Hypothalamus (tissue), 51 donors: Measurements from ENCODE around the gene CRYBG3.
A peak's percentile ranks its signal among the peaks of the same experiment; 100 is the strongest.

Source experiments
- DNase-seq, 51 donors: peaks; one replicate each; lab custom pipeline; 2025; lab: John Stamatoyannopoulos, UW

Gene CRYBG3

GRCh38 chr3:97821774-97822358 lies at the start of gene CRYBG3:
Gene CRYBG3 (plus strand): TSS chr3:97822011. CDS start chr3:97822207, 196 bp downstream.
- peak; percentile 9 to 90 (median 72) for DNase-seq

- no peak for DNase-seq
These were observed 48.9 kb upstream of the CRYBG3 start for GRCh38 chr3:97772926-97773325.

GRCh38 chr3:97778152-97778551 lies 43.7 kb upstream of the CRYBG3 start:
- no peak for DNase-seq

DNA sequence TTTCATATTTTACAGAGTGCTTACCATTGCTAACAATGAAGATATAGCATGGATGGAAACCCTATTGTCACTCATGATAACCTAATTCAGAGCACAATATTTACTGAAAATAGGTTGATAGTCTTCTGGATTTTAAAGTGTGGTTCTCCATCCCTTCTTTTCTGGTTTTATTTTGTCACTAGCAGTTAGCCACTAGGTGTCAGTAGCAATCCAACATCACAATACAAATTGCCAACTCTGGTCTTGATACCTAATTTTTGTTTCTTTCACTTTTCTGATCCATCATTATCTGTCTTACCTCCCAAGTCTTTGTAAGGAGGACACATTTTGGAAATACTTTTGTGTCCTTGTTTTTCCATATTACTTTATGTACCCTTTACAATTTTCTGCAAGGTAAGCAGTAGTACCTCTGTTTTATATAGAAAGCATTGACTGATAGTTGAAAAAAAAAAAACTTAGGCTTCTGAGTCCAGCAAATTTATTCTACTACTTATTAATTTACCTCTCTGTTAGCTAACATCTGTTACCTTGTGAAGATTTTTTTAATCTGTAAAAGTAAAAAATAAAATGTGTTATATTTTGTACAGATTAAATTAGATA lies 28.3 kb upstream of the CRYBG3 start:
- peak in 2 of 51 donors; percentile 6 to 33 for DNase-seq

DNA sequence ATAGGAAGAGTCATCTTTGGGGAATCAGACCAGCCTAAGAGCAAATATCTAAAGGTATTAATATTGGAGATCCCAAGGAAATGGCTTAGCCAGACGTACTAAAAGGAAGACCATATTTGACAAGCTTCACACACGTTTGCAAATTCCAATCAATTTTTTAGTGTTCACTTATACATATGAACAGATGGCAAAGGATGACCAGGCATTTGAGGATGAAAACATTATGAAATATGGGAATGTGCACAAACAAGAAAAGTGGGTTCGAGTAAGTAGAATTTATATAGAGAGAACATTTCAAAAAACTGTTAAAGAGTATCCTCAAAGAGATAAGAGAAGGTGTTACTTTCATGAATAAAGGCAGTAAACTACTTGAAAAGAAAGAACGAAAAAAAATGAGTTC lies 25.9 kb upstream of the CRYBG3 start:
- no peak for DNase-seq

DNA sequence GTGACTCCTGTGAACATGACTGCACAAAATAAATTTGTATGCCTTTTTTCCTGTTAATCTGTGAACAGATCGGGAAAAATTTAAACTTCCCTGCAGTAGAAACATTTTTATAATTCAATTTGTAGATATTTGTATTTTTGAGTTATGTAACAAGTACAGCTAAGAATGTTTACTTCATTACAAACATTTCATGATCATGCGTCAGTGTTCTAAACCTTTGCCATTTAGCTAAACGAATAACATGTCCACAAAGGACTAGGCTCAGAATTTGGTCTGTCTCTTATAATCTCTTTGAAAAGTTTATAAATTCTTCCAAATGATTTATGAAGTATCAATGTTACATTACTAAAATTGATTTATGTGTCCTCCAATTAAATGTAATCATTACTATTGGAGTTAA lies 17.3 kb upstream of the CRYBG3 start:
- DNase-seq, result no peak

GRCh38 chr3:97810779-97811390 lies 10.9 kb upstream of the CRYBG3 start:
- DNase-seq, result no peak

- DNase-seq, result no peak
These were observed 6.5 kb upstream of the CRYBG3 start for GRCh38 chr3:97815149-97815917.

- no peak for DNase-seq
These were observed 5.0 kb upstream of the CRYBG3 start for GRCh38 chr3:97816811-97817210.

GRCh38 chr3:97817965-97818364 lies 3.8 kb upstream of the CRYBG3 start:
- DNase-seq, result peak in 4 of 51 donors; percentile 2 to 12 (median 4)

DNA sequence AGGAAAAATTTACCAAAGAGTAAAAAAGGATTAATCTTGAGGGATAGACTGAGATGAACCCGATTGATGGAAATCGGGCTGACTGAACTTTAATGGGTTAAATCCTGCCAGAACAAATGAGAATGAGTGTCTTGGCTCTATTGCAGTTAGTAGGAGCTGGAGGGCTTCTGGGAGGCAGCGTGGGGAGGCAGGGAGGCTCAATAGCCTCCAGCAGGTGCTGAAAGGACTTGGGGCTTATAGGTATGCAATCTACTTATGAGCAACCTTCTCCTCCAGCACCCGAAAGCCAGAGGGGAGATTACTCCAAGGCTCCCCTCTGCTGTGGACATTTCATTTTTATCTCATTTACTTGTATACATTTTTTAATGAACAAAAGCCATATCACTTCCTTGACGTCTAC lies 1.0 kb upstream of the CRYBG3 start:
- no peak for DNase-seq

DNA sequence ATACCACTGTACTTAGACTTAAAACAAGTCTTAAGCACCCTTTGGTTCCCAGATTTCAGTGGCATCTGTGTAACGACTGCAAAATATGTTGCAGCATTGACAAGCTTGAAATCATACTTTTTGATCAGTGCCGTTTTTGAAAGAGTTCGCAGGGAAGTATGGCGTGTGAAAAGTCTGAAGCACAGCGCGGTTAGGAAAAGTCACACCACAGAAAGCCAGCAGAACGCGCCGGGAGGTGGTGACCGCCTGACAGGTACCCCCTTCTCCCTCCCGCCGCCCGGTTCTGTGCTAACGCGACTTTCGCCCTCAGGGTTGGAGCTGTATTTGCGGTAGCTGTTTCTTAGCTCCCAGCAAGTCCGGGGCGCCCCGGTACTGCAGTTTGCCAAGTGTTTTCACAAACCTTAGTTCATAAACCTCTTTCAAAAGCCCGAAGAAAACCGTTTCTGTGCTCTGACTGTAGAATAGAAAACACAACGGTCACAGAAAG lies 481 bp upstream of the CRYBG3 start:
- peak in 28 of 51 donors; percentile 19 to 78 (median 52) for DNase-seq

GRCh38 chr3:97822359-97822775 lies 556 bp downstream of the CRYBG3 start:
- peak in 39 of 51 donors; percentile 12 to 79 (median 47) for DNase-seq

DNA sequence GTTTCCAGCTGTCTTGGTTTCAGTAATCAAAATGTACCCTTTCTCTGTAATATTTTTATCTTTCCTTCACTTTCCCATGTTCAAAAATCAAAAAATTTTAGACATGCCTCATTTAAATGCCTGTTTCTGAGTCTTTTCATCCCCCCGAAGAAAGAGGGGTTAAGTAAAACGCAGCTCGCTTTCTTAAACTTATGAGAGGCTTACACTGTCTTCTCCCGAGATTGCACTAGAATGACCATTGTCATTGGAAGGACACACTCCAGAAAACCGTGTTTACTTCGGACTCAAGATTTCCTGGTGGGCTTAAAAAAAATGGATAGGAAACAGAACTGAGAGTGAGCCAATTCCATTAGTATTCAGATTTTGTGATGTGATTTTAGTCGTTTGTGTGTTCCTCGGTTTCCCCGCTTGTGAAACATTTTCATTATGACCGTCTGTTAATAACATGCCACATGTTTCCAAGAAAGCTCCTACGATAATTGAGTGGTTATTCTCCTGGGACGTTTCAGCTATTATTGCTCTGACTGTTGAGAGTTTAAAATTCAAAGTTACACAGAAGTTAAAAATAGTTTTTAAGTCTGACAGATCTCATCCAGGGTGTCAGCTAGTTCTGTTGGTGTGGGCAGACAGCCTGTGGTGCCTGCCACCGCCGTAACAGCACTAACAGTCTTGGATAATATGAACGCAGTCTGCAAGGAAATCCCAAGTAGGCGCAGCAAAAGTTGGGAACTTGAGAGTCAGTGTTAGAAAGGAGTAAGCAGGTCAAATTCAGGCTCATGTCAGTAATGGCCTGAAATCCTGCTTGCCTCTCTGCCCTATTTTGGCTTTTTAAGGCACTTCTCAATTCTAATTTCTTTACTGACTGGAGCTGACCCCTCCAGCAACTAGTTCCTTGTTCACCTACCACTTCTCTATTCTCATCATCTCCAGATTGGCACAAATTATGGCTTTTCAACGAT lies 1.5 kb downstream of the CRYBG3 start:
- peak in 16 of 51 donors; percentile 1 to 49 (median 10) for DNase-seq

DNA sequence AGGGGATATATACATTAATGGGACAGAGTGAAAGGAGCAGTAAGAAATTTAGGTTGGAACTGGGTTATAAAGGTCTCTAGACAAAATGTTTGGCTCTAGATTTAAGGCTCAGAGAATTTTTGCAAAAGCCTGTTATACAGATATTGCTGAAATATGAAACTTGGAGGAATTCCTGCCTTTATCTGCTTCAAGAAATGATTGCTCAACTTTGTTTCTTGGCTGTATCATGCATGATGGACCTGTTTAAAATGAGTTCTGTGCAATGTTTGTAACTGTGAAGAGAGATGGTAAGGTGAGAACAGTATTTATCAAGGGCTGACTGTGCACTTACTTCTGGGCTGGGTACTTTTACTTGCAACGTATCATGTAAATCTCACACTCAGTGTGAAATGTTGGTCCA lies 3.3 kb downstream of the CRYBG3 start:
- DNase-seq, result no peak

DNA sequence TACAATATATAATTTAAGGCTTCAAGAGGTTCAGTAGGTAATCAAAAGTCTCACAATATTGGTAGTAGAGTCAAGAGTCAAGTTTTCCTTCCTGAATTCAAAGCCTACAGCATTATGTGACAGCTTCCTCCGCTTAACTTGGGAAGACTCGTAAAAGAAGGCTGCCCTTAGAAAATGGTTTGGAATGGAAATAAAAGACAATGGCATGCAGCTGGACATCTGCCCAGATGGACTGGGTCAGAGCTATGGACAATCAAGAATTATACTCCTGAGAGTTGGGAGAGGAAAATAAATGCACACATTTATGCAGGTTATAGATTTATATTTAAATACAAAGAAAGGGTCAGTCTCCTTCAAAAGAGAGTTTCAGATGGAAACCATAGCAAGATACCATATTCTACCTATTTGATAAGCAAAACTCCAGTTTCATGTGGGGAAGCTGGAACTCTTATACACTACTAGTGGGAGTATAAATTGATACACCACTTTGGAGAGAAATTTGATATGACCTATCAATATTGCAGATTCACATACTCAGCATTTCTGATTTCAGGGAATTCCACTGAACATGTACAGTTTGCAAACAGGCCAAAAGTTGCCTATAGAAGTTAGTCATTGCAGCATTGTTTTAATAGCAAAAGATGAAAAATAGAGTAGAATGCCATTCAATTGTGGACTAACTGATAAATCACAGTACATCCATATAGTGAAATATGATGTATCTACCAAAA lies 6.1 kb downstream of the CRYBG3 start:
- peak in 22 of 51 donors; percentile 0 to 58 (median 20) for DNase-seq

DNA sequence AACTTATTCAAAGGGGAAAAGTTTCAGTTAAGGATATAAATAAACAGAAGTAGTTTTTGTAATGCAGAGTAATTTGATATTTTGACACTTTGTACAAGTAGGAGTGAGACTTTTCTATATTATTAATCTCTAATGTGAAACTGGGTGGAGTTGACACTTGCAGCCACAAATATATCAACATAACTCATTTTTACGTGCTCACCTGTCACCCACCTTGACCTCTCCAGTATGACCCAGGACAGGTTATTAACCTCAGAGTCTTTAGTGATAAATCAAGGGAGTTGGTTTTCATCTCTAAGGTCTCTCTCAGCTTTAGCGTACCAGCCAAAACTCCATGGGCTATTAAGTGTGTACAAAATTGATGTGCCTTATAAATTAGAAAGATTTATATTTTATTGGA lies 7.4 kb downstream of the CRYBG3 start:
- DNase-seq, result no peak

DNA sequence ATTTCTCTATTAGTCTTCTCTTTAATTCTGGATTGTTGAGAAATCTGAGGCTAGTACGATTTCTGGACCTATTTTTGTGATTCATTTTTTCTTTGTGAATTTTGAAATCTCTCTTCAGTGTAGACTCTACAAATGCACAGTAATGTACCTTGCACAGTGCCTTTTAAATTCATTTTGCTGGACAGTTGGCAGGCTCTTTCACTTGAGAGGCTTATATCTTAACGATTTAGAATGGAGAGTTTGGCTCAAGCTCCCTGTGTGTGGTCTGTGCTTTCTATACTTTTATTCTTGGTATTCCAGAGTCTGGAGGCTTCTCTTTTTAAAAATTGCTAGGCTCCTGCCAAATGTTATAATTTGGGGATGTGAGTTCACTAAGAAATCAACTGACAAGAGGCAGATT lies 8.8 kb downstream of the CRYBG3 start:
- no peak for DNase-seq

GRCh38 chr3:97831140-97831539 lies 9.3 kb downstream of the CRYBG3 start:
- no peak for DNase-seq
